GM10248 (cell line): ENCODE measurements around the gene DCN.
A peak's percentile ranks its signal among the peaks of the same experiment; 100 is the strongest.

Source experiments
- CTCF ChIA-PET: fragments of 300-600 bp; sonication (Branson Sonifier 250); formaldehyde crosslinking; extraction: SDS; loops from one replicate; lab custom pipeline; 2021; ENCODE audit warnings: antibody characterized with exemption; lab: Yijun Ruan, JAX
- POLR2A ChIA-PET: fragments of 350-650 bp; sonication (Branson Sonifier 250); formaldehyde crosslinking; extraction: SDS; loops from one replicate; lab custom pipeline; 2020; ENCODE audit warnings: antibody characterized with exemption; lab: Yijun Ruan, JAX
- DNase-seq: peaks from one replicate; pipeline ENCODE4 v3.0.0; 2012; ENCODE audit errors: extremely low spot score
- CTCF ChIP-seq: IDR thresholded peaks from 2 replicates; pipeline ENCODE4 v1.5.1; 2012; ENCODE audit warnings: mild to moderate bottlenecking, low read depth; ENCODE audit errors: extremely low read depth, missing control alignments, control extremely low read depth

DCN gene

GRCh38 chr12:91111366-91112325 is 71.0 kb downstream of the DCN start, which contains the start of gene LUM:
LUM (minus strand) TSS chr12:91111494; CDS start chr12:91108979, 2,515 bp downstream.
- CTCF ChIA-PET = interaction anchor here (0.8 to 5.3 kb wide), 11 partner anchors 7 to 215 kb away, joined by 3 to 85 read pairs (median 3); no protein-coding TSS in a partner anchor
- TF ChIP-seq CTCF = no peak
- no peak for DNase-seq
- POLR2A ChIA-PET = no interaction called here

GRCh38 chr12:91110311-91110924 is 72.2 kb downstream of the DCN start:
- no peak for DNase-seq
- ChIA-PET POLR2A (no interaction called here), CTCF (interaction anchor here (1.1 to 5.3 kb wide), 9 partner anchors 8 to 245 kb away, joined by 3 to 85 read pairs (median 10); no protein-coding TSS in a partner anchor)
- TF ChIP-seq CTCF = no peak

- no peak for TF ChIP-seq CTCF
- ChIA-PET POLR2A (no interaction called here), CTCF (interaction anchor here (1.0 to 5.3 kb wide), 16 partner anchors 9 to 246 kb away, joined by 3 to 85 read pairs (median 8); no protein-coding TSS in a partner anchor)
- DNase-seq = no peak
These were observed 72.9 kb downstream of the DCN start for GRCh38 chr12:91109581-91110310.

- ChIA-PET POLR2A (no interaction called here), CTCF (interaction anchor here (0.6 to 5.3 kb wide), 31 partner anchors 9 to 686 kb away, joined by 3 to 85 read pairs (median 5); no protein-coding TSS in a partner anchor)
- peak; percentile 19 for DNase-seq
- peak; percentile 56 for TF ChIP-seq CTCF
These were observed 73.5 kb downstream of the DCN start for GRCh38 chr12:91109148-91109564.

- no peak for TF ChIP-seq CTCF
- ChIA-PET CTCF (interaction anchor here (0.6 to 5.3 kb wide), 33 partner anchors 8 to 1552 kb away, joined by 3 to 85 read pairs (median 5); no protein-coding TSS in a partner anchor), POLR2A (interaction anchor here (0.6 kb wide), 1 partner anchor 18 kb away, joined by 12 read pairs; no protein-coding TSS in a partner anchor)
- no peak for DNase-seq
These were observed 74.3 kb downstream of the DCN start for GRCh38 chr12:91108196-91108755.
